ENCODE measurements around the gene NLRP13.

NLRP13 gene

GRCh38 chr19:55857149-55857548, 75.0 kb downstream of the NLRP13 start:
- Histone ChIP-seq H3K4me1 (ENCODE audit: control insufficient read depth in 1 of 2, insufficient read depth in 2 of 2, low read length in 2 of 2) (no peaks in the 10 kb centered on the region), H2BK12ac (ENCODE audit: low read length) (no peak overlapping the region), H4K8ac (ENCODE audit: low read depth, low read length) (no peak overlapping the region), H4K91ac (ENCODE audit: low read depth, low read length) (no peak overlapping the region), H3K9ac (ENCODE audit: low read length) (no peak overlapping the region), H3K4ac (ENCODE audit: low read depth, low read length) (no peak overlapping the region), H3K36me3 (ENCODE audit: control insufficient read depth in 1 of 2, insufficient read depth in 2 of 2, low read length in 2 of 2) (no peaks in the 10 kb centered on the region), H2BK120ac (ENCODE audit: insufficient read depth, low read length, poor library complexity) (no peak overlapping the region), H3K4me2 (ENCODE audit: low read length) (no peak overlapping the region), H2AK5ac (ENCODE audit: low read length) (no peak overlapping the region), H3K27me3 (ENCODE audit: insufficient read depth, low read length) (no peaks in the 10 kb centered on the region), H3K79me2 (ENCODE audit: control insufficient read depth, insufficient read depth, low read length, poor library complexity) (no peaks in the 10 kb centered on the region), H3K18ac (ENCODE audit: low read length) (no peak overlapping the region), H3K14ac (ENCODE audit: low read length) (no peak overlapping the region), H3K27ac (ENCODE audit: low read depth, low read length) (no peak overlapping the region), H3K23ac (ENCODE audit: low read length) (no peak overlapping the region), H3K4me3 (ENCODE audit: low read depth, low read length) (no peak overlapping the region), H4K12ac (ENCODE audit: low read depth, low read length) (no peak overlapping the region), H2AFZ (ENCODE audit: insufficient read depth, low read length, poor library complexity) (no peak overlapping the region), H3K9me3 (ENCODE audit: insufficient read depth, low read depth, low read length) (peaks cover 39% of the 10 kb centered on the region), H2BK5ac (ENCODE audit: low read depth, low read length, poor library complexity) (no peak overlapping the region), H3K79me1 (ENCODE audit: low read length) (no peaks in the 10 kb centered on the region)
- WGBS (ENCODE audit: extremely low coverage, insufficient coverage, insufficient read length) = no CpG with 5 or more reads among the region's 4 CpGs
- DNase-seq = no peak

- no peak overlapping the region for H3K4me2 ChIP-seq (ENCODE audit: low read length)
- no peak overlapping the region for H4K8ac ChIP-seq (ENCODE audit: low read depth, low read length)
- no peak overlapping the region for H3K4me3 ChIP-seq (ENCODE audit: low read depth, low read length)
- no peak overlapping the region for H2AK5ac ChIP-seq (ENCODE audit: low read length)
- H3K23ac ChIP-seq (ENCODE audit: low read length) = no peak overlapping the region
- H3K9ac ChIP-seq (ENCODE audit: low read length) = no peak overlapping the region
- no peak overlapping the region for H4K12ac ChIP-seq (ENCODE audit: low read depth, low read length)
- H2BK120ac ChIP-seq (ENCODE audit: insufficient read depth, low read length, poor library complexity) = no peak overlapping the region
- H3K9me3 ChIP-seq (ENCODE audit: insufficient read depth, low read depth, low read length) = peaks cover 24% of the 10 kb centered on the region
- no CpG with 5 or more reads among the region's 1 CpG for WGBS (ENCODE audit: extremely low coverage, insufficient coverage, insufficient read length)
- H3K27ac ChIP-seq (ENCODE audit: low read depth, low read length) = no peak overlapping the region
- no peak overlapping the region for H2AFZ ChIP-seq (ENCODE audit: insufficient read depth, low read length, poor library complexity)
- H3K4me1 ChIP-seq (ENCODE audit: control insufficient read depth in 1 of 2, insufficient read depth in 2 of 2, low read length in 2 of 2) = no peaks in the 10 kb centered on the region
- H3K79me2 ChIP-seq (ENCODE audit: control insufficient read depth, insufficient read depth, low read length, poor library complexity) = no peaks in the 10 kb centered on the region
- no peak overlapping the region for H2BK5ac ChIP-seq (ENCODE audit: low read depth, low read length, poor library complexity)
- H3K18ac ChIP-seq (ENCODE audit: low read length) = no peak overlapping the region
- H3K36me3 ChIP-seq (ENCODE audit: control insufficient read depth in 1 of 2, insufficient read depth in 2 of 2, low read length in 2 of 2) = no peaks in the 10 kb centered on the region
- H3K4ac ChIP-seq (ENCODE audit: low read depth, low read length) = no peak overlapping the region
- no peak overlapping the region for H3K14ac ChIP-seq (ENCODE audit: low read length)
- H4K91ac ChIP-seq (ENCODE audit: low read depth, low read length) = no peak overlapping the region
- DNase-seq = no peak
- no peak overlapping the region for H2BK12ac ChIP-seq (ENCODE audit: low read length)
- H3K79me1 ChIP-seq (ENCODE audit: low read length) = no peaks in the 10 kb centered on the region
- H3K27me3 ChIP-seq (ENCODE audit: insufficient read depth, low read length) = no peaks in the 10 kb centered on the region
Observed at GRCh38 chr19:55855160-55855559, 77.0 kb downstream of the NLRP13 start.
